Measurements from ENCODE around the gene ADTRP. TPM values are rescaled to one million over a fixed set of nuclear protein-coding genes. Genes with fewer than 3 reads are reported as not detected.

ADTRP gene
- total and polyA plus RNA-seq, 7 donors: 0.36 to 86.9 (median 31.2) TPM; not detected in 3

GRCh38 chr6:11744101-11744500 is 34.5 kb downstream of the ADTRP start:
- Histone ChIP-seq H3K27ac (peak overlapping the region; percentile 35 to 56 (median 46)), H3K4me1 (no peaks in the 10 kb centered on the region), H3K27me3 (no peaks in the 10 kb centered on the region), H3K4me3 (no peak overlapping the region), H3K9me3 (no peaks in the 10 kb centered on the region), H3K36me3 (no peaks in the 10 kb centered on the region)
- intact Hi-C loops (cut with DNase I): no loop called here
- TF ChIP-seq CTCF (IDR thresholded peaks at IDR 0.05) (no peak), EP300 (IDR thresholded peaks at IDR 0.05) (no peak), POLR2A (IDR thresholded peaks at IDR 0.05) (no peak), POLR2AphosphoS5 (IDR thresholded peaks at IDR 0.05) (no peak)
- 86 to 94% methylated on average over 1 of the region's 1 CpG for WGBS, 2 donors
- no peak for DNase-seq

GRCh38 chr6:11740875-11741274 is 37.7 kb downstream of the ADTRP start:
- Histone ChIP-seq H3K4me3 (no peak overlapping the region), H3K27ac (no peak overlapping the region), H3K27me3 (no peaks in the 10 kb centered on the region), H3K36me3 (no peaks in the 10 kb centered on the region), H3K4me1 (no peaks in the 10 kb centered on the region), H3K9me3 (no peaks in the 10 kb centered on the region)
- no peak for DNase-seq
- intact Hi-C loops (cut with DNase I): no loop called here
- TF ChIP-seq EP300 (IDR thresholded peaks at IDR 0.05): no peak
- TF ChIP-seq POLR2AphosphoS5 (IDR thresholded peaks at IDR 0.05): no peak
- TF ChIP-seq CTCF (IDR thresholded peaks at IDR 0.05): no peak
- TF ChIP-seq POLR2A (IDR thresholded peaks at IDR 0.05): no peak
- WGBS, 2 donors: 77 to 86% methylated on average over 4 of the region's 4 CpGs

GRCh38 chr6:11738661-11739375 is 39.8 kb downstream of the ADTRP start:
- intact Hi-C loops (cut with DNase I): no loop called here
- no peak overlapping the region for H3K4me3 ChIP-seq
- no peak for DNase-seq
- TF ChIP-seq EP300 (IDR thresholded peaks at IDR 0.05) (no peak), POLR2A (IDR thresholded peaks at IDR 0.05) (no peak), CTCF (IDR thresholded peaks at IDR 0.05) (no peak), POLR2AphosphoS5 (IDR thresholded peaks at IDR 0.05) (no peak)
- H3K4me1 ChIP-seq: no peaks in the 10 kb centered on the region
- H3K9me3 ChIP-seq: no peaks in the 10 kb centered on the region
- no peaks in the 10 kb centered on the region for H3K36me3 ChIP-seq
- no peak overlapping the region for H3K27ac ChIP-seq
- H3K27me3 ChIP-seq: no peaks in the 10 kb centered on the region
- 72 to 93% methylated on average over 8 of the region's 8 CpGs for WGBS, 2 donors

- H3K9me3 ChIP-seq: no peaks in the 10 kb centered on the region
- no peaks in the 10 kb centered on the region for H3K27me3 ChIP-seq
- no peaks in the 10 kb centered on the region for H3K4me1 ChIP-seq
- H3K4me3 ChIP-seq: no peak overlapping the region
- intact Hi-C loops (cut with DNase I): no loop called here
- WGBS, 2 donors: 95 to 98% methylated on average over 3 of the region's 3 CpGs
- no peak for TF ChIP-seq POLR2AphosphoS5 (IDR thresholded peaks at IDR 0.05)
- no peak for TF ChIP-seq EP300 (IDR thresholded peaks at IDR 0.05)
- TF ChIP-seq POLR2A (IDR thresholded peaks at IDR 0.05): no peak
- no peak for TF ChIP-seq CTCF (IDR thresholded peaks at IDR 0.05)
- no peak for DNase-seq
- H3K27ac ChIP-seq: no peak overlapping the region
- no peaks in the 10 kb centered on the region for H3K36me3 ChIP-seq
Observed at GRCh38 chr6:11738234-11738633, 40.4 kb downstream of the ADTRP start.

- H3K27ac ChIP-seq: no peak overlapping the region
- whole genome bisulfite sequencing, 2 donors: 89 to 93% methylated on average over 7 of the region's 7 CpGs
- H3K4me3 ChIP-seq: no peak overlapping the region
- no peaks in the 10 kb centered on the region for H3K36me3 ChIP-seq
- intact Hi-C loops (cut with DNase I): no loop called here
- DNase-seq: no peak
- H3K27me3 ChIP-seq: no peaks in the 10 kb centered on the region
- H3K9me3 ChIP-seq: no peaks in the 10 kb centered on the region
- H3K4me1 ChIP-seq: peaks cover 0 to 1% (median 0%) of the 10 kb centered on the region in 4 donors
- TF ChIP-seq EP300 (IDR thresholded peaks at IDR 0.05) (no peak), CTCF (IDR thresholded peaks at IDR 0.05) (no peak), POLR2AphosphoS5 (IDR thresholded peaks at IDR 0.05) (no peak), POLR2A (IDR thresholded peaks at IDR 0.05) (no peak)
Observed at GRCh38 chr6:11736601-11737000, 42.0 kb downstream of the ADTRP start.
